Measurements from ENCODE around the gene CST3.

CST3 gene

DNA sequence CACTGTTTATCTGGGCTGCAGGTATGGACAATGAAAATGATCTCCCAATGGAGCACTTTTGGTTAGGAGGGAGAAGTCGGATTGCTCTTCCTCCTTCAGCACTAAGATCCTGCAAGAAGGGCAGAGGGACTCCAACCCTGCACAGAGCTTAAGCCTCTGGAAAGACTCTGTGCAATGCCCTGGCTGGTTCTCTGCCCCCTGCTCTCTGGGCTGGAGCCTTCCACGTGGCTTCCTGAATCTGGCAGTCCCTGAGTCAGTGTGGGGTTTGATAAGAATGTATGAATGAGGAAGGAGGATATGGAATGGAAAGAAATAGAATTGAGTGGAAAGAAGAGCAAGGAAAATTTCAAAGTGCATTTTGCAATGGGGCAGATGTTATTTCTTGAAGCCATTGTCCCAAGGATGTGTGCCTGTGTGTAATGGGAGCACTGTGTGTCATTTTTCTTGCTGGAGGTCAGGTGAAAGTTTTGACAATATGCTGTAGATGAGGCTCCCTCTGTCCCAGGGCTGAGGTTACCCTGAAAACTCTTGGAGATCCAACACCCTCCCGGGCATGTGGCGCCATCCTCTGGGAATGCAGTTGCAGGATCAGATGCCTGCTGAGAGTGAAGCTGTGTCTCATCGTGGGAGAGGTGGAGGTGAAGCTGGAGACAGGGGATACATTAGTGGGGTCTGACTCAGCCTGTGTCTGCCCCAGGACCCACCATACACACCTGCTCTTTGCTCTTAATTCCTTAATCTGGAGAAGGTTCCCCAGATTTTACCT lies 53.1 kb downstream of the CST3 start:
- H3K27ac ChIP-seq (replicated peaks): no peak overlapping the region
- no peak overlapping the region for H3K4me3 ChIP-seq (replicated peaks; ENCODE audit: insufficient read depth, low read length)
- TF ChIP-seq, protein P1, sequence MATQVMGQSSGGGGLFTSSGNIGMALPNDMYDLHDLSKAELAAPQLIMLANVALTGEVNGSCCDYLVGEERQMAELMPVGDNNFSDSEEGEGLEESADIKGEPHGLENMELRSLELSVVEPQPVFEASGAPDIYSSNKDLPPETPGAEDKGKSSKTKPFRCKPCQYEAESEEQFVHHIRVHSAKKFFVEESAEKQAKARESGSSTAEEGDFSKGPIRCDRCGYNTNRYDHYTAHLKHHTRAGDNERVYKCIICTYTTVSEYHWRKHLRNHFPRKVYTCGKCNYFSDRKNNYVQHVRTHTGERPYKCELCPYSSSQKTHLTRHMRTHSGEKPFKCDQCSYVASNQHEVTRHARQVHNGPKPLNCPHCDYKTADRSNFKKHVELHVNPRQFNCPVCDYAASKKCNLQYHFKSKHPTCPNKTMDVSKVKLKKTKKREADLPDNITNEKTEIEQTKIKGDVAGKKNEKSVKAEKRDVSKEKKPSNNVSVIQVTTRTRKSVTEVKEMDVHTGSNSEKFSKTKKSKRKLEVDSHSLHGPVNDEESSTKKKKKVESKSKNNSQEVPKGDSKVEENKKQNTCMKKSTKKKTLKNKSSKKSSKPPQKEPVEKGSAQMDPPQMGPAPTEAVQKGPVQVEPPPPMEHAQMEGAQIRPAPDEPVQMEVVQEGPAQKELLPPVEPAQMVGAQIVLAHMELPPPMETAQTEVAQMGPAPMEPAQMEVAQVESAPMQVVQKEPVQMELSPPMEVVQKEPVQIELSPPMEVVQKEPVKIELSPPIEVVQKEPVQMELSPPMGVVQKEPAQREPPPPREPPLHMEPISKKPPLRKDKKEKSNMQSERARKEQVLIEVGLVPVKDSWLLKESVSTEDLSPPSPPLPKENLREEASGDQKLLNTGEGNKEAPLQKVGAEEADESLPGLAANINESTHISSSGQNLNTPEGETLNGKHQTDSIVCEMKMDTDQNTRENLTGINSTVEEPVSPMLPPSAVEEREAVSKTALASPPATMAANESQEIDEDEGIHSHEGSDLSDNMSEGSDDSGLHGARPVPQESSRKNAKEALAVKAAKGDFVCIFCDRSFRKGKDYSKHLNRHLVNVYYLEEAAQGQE (IDR thresholded peaks at IDR 0.05; ENCODE audit: insufficient replicate concordance, low read depth): no peak
- TF ChIP-seq SPI1 (IDR thresholded peaks at IDR 0.05; ENCODE audit: borderline replicate concordance, low read depth): no peak
- no peak for TF ChIP-seq GABPA (IDR thresholded peaks at IDR 0.05; ENCODE audit: low read depth)
- TF ChIP-seq, protein P2, sequence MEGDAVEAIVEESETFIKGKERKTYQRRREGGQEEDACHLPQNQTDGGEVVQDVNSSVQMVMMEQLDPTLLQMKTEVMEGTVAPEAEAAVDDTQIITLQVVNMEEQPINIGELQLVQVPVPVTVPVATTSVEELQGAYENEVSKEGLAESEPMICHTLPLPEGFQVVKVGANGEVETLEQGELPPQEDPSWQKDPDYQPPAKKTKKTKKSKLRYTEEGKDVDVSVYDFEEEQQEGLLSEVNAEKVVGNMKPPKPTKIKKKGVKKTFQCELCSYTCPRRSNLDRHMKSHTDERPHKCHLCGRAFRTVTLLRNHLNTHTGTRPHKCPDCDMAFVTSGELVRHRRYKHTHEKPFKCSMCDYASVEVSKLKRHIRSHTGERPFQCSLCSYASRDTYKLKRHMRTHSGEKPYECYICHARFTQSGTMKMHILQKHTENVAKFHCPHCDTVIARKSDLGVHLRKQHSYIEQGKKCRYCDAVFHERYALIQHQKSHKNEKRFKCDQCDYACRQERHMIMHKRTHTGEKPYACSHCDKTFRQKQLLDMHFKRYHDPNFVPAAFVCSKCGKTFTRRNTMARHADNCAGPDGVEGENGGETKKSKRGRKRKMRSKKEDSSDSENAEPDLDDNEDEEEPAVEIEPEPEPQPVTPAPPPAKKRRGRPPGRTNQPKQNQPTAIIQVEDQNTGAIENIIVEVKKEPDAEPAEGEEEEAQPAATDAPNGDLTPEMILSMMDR (IDR thresholded peaks at IDR 0.05; ENCODE audit: insufficient read depth, low read length): no peak
- no peak for TF ChIP-seq POLR2AphosphoS5 (IDR thresholded peaks at IDR 0.05; ENCODE audit: low read depth)
- no peaks in the 10 kb centered on the region for H3K27me3 ChIP-seq (ENCODE audit: insufficient read depth, poor library complexity, severe bottlenecking)
- DNase-seq (ENCODE audit: low read depth in 1 of 2, low spot score in 1 of 2): no peak
